A673 (cell line): Measurements from ENCODE around the gene CROCC2.

Experiments used
- EZH2 ChIP-seq: fragments of 200-600 bp; sonication (generic); IDR thresholded peaks from 2 replicates; pipeline ENCODE4 v1.6.1; 2017; ENCODE audit warnings: borderline replicate concordance, low read depth, mild to moderate bottlenecking, mixed read lengths, antibody characterized with exemption, low read length; ENCODE audit not compliant: poor library complexity, severe bottlenecking
- TF ChIP-seq, protein P1 (sequence below): fragments of 300-800, 200-600 bp; sonication (generic); conservative IDR thresholded peaks from 2 replicates; pipeline ENCODE4 v1.5.1; 2017; ENCODE audit warnings: low read depth, mild to moderate bottlenecking, antibody characterized with exemption, low read length, moderate library complexity, mixed read lengths

DNA sequence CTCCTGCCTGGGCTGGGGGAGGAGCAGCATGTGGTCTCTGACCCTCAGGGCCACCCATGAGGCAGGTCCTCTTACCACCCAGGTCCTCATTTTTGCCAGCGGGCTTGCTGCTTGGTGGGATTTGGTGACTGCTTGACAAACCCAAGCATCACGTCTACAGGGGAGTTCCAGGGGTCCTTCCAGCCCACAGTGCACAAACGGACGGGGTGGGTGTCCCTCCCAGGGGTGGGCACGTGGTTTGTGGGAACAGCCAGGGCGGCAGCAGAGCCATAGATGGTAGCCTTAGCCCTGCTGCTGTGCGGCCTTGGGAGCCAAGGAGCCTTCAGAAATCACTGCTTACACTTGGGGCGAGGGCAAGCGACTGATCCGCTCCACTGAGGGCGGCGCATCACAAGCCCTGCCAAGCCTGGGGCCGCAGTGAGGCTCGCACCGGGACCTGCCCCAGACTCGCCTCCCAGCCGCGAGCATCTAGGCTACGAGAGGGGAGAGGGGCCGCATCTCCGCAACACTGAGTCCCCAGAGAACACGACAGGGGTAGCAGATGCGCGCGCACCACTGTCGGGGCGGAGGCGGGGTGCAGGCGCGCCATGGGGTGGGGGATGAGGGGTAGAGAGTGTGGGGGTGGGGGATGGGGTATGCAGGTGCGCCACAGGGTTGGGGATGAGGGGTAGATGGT lies 129.1 kb downstream of the CROCC2 start:
- TF ChIP-seq, protein P1, sequence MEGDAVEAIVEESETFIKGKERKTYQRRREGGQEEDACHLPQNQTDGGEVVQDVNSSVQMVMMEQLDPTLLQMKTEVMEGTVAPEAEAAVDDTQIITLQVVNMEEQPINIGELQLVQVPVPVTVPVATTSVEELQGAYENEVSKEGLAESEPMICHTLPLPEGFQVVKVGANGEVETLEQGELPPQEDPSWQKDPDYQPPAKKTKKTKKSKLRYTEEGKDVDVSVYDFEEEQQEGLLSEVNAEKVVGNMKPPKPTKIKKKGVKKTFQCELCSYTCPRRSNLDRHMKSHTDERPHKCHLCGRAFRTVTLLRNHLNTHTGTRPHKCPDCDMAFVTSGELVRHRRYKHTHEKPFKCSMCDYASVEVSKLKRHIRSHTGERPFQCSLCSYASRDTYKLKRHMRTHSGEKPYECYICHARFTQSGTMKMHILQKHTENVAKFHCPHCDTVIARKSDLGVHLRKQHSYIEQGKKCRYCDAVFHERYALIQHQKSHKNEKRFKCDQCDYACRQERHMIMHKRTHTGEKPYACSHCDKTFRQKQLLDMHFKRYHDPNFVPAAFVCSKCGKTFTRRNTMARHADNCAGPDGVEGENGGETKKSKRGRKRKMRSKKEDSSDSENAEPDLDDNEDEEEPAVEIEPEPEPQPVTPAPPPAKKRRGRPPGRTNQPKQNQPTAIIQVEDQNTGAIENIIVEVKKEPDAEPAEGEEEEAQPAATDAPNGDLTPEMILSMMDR = no peak
- TF ChIP-seq EZH2 = no peak
